Testis (tissue), 5 donors: ENCODE measurements around the gene SMARCB1. TPM values are rescaled to one million over a fixed set of nuclear protein-coding genes. Genes with fewer than 3 reads are reported as not detected.

Source experiments
- DNase-seq: peaks from one replicate; pipeline ENCODE4 v3.0.0-alpha.2; 2019
- H3K27ac ChIP-seq, 2 donors: fragments of 200-600 bp; sonication (generic); one replicate each; pipeline ENCODE4 v1.5.1; 2019
- H3K27me3 ChIP-seq: fragments of 200-600 bp; sonication (generic); one replicate; pipeline ENCODE4 v1.5.1; 2019
- H3K36me3 ChIP-seq: fragments of 200-600 bp; sonication (generic); one replicate; pipeline ENCODE4 v1.5.1; 2017; ENCODE audit warnings: low read depth; ENCODE audit errors: missing control alignments
- H3K4me1 ChIP-seq: fragments of 200-600 bp; sonication (generic); one replicate; pipeline ENCODE4 v1.5.1; 2019
- H3K4me3 ChIP-seq, 2 donors: fragments of 200-600 bp; sonication (generic); one replicate each; pipeline ENCODE4 v1.5.1; 2017 to 2019
- H3K9me3 ChIP-seq: fragments of 200-600 bp; sonication (generic); one replicate; pipeline ENCODE4 v1.5.1; 2017
- POLR2A ChIP-seq: fragments of 450-650 bp; IDR thresholded peaks from one replicate; pipeline ENCODE4 v1.6.1; 2017; ENCODE audit warnings: antibody characterized with exemption, mild to moderate bottlenecking, moderate library complexity
- WGBS, 2 donors: methylation state at CpG; one replicate each; pipeline ENCODE4 v1.1.5; 2018; 5-methylcytosine and 5-hydroxymethylcytosine counted together
- intact Hi-C: fragments of 100-400 bp; cut with DNase I; formaldehyde crosslinking; loops from one replicate; pipeline ENCODE4 v1.15.1; 2023; ENCODE audit warnings: low total_unique reads
- long read RNA-seq, 2 donors: transcript quantifications; one replicate each; lab custom pipeline, GENCODE V29; 2026
- polyA plus RNA-seq: library from polyadenylated mRNA; stranded (reverse); fragments of 350-450 nt; fragmentation: Illumina TruSeq; extraction: RNeasy Lipid Tissue Mini Kit (QIAGEN cat#74804); gene quantifications from one replicate; pipeline ENCODE4 v1.2.3, GENCODE V29; 2014; ENCODE audit warnings: low read depth, low replicate concordance; ENCODE audit not compliant: insufficient read depth
- total RNA-seq, 2 donors: library from RNA; depleted of rRNA; stranded (reverse); fragments of >200 nt; gene quantifications; one replicate each; pipeline ENCODE4 v1.2.3, GENCODE V29; 2016
- TF ChIP-seq, protein P1 (sequence below), 3 experiments: fragments of 450-650 bp in 2 of 3; fragments of 200-600 bp in 1 of 3; sonication (generic) in 1 of 3; IDR thresholded peaks; one replicate each; pipeline ENCODE4 v1.5.1; 2016 to 2019; ENCODE audit warnings: antibody characterized with exemption in 3 of 3, mild to moderate bottlenecking in 2 of 3, moderate library complexity in 1 of 3

SMARCB1 gene
- total RNA-seq (100 to 1,000 TPM; 158 to 165 TPM), polyA plus RNA-seq (160 TPM)
- long read RNA-seq, donor 1, full-length matches to known transcripts: 77 of 89 reads
- long read RNA-seq, donor 1, partial matches to known transcripts: 12 of 89 reads
- long read RNA-seq, donor 1, other reads (novel, unspliced or antisense): 0 of 89 reads
- long read RNA-seq, donor 2, full-length matches to known transcripts: 68 of 82 reads
- long read RNA-seq, donor 2, partial matches to known transcripts: 14 of 82 reads
- long read RNA-seq, donor 2, other reads (novel, unspliced or antisense): 0 of 82 reads

- intact Hi-C loops: no loop called here
- TF ChIP-seq POLR2A: peak; percentile 18
- TF ChIP-seq, protein P1, sequence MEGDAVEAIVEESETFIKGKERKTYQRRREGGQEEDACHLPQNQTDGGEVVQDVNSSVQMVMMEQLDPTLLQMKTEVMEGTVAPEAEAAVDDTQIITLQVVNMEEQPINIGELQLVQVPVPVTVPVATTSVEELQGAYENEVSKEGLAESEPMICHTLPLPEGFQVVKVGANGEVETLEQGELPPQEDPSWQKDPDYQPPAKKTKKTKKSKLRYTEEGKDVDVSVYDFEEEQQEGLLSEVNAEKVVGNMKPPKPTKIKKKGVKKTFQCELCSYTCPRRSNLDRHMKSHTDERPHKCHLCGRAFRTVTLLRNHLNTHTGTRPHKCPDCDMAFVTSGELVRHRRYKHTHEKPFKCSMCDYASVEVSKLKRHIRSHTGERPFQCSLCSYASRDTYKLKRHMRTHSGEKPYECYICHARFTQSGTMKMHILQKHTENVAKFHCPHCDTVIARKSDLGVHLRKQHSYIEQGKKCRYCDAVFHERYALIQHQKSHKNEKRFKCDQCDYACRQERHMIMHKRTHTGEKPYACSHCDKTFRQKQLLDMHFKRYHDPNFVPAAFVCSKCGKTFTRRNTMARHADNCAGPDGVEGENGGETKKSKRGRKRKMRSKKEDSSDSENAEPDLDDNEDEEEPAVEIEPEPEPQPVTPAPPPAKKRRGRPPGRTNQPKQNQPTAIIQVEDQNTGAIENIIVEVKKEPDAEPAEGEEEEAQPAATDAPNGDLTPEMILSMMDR (IDR thresholded peaks at IDR 0.05): no peak
- H3K27me3 ChIP-seq: no peaks in the 10 kb centered on the region
- H3K36me3 ChIP-seq: no peaks in the 10 kb centered on the region
- peak; percentile 96 for DNase-seq
- H3K9me3 ChIP-seq: no peaks in the 10 kb centered on the region
- peaks cover 48% of the 10 kb centered on the region for H3K4me1 ChIP-seq
- peak within 1 kb of the TSS; percentile 97 for H3K4me3 ChIP-seq
- WGBS, 2 donors: 0 to 1% methylated on average over 25 to 71 of the region's 97 CpGs
- H3K27ac ChIP-seq: peak within 1 kb of the TSS; percentile 99 to 100
Measured at GRCh38 chr22:23786752-23787599, at the start of gene SMARCB1. SMARCB1 (plus strand) TSS chr22:23786966; CDS start chr22:23787170, 204 bp downstream.

DNA sequence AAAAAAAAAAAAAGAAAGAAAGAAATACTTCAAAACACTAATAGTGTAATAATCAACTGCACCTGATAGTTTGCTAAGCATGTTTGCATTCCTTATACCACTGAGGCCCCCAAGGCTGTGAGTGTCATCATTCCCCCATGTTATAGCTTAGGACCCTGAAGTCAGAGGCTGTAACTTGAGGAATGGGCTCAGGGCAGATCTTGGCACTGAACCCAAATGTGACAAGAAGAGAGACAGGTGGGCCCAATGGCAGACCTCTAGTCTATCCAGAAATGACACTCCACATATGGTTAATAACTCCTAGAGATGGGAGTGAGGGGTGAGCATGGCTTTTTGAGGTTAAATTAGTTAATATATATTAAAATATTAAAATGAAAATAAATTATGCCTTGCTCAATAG, 49.1 kb upstream of the SMARCB1 start:
- no peak for TF ChIP-seq POLR2A
- TF ChIP-seq, protein P1 (IDR thresholded peaks at IDR 0.05): no peak
- Histone ChIP-seq H3K4me1 (no peaks in the 10 kb centered on the region), H3K27me3 (no peaks in the 10 kb centered on the region), H3K36me3 (no peaks in the 10 kb centered on the region), H3K4me3 (no peak overlapping the region), H3K27ac (no peak overlapping the region), H3K9me3 (no peaks in the 10 kb centered on the region)
- no peak for DNase-seq
- intact Hi-C loops: no loop called here

GRCh38 chr22:23742505-23743264, 44.1 kb upstream of the SMARCB1 start:
- intact Hi-C loops: no loop called here
- 74 to 89% methylated on average over 4 to 7 of the region's 7 CpGs for WGBS, 2 donors
- no peaks in the 10 kb centered on the region for H3K9me3 ChIP-seq
- no peaks in the 10 kb centered on the region for H3K36me3 ChIP-seq
- no peak overlapping the region for H3K4me3 ChIP-seq
- DNase-seq: no peak
- H3K27me3 ChIP-seq: no peaks in the 10 kb centered on the region
- no peaks in the 10 kb centered on the region for H3K4me1 ChIP-seq
- no peak for TF ChIP-seq POLR2A
- TF ChIP-seq, protein P1 (IDR thresholded peaks at IDR 0.05): no peak
- no peak overlapping the region for H3K27ac ChIP-seq

GRCh38 chr22:23743303-23743705, 43.5 kb upstream of the SMARCB1 start:
- H3K9me3 ChIP-seq: no peaks in the 10 kb centered on the region
- 54 to 70% methylated on average over 1 to 2 of the region's 2 CpGs for WGBS, 2 donors
- no peaks in the 10 kb centered on the region for H3K4me1 ChIP-seq
- intact Hi-C loops: no loop called here
- H3K27me3 ChIP-seq: no peaks in the 10 kb centered on the region
- TF ChIP-seq POLR2A: no peak
- TF ChIP-seq, protein P1 (IDR thresholded peaks at IDR 0.05): no peak
- no peak for DNase-seq
- H3K4me3 ChIP-seq: no peak overlapping the region
- H3K27ac ChIP-seq: no peak overlapping the region
- H3K36me3 ChIP-seq: no peaks in the 10 kb centered on the region
